Neuronal stem cell (in vitro differentiated cells): ENCODE results near the gene TXLNB.

Source experiments
- DNase-seq: peaks from one replicate; pipeline ENCODE4 v3.0.0-alpha.2; 2013; ENCODE audit warnings: low spot score
- H2AFZ ChIP-seq: one replicate; pipeline ENCODE4 v1.6.1; 2013; ENCODE audit warnings: mild to moderate bottlenecking, low read length, inconsistent platforms
- H2AK5ac ChIP-seq: 2 replicates; pipeline ENCODE4 v1.6.1; 2013; ENCODE audit warnings: low read depth, mild to moderate bottlenecking, inconsistent platforms, low read length, moderate library complexity, mixed read lengths
- H2BK120ac ChIP-seq: 2 replicates; pipeline ENCODE4 v1.6.1; 2013; ENCODE audit warnings: low read depth, mild to moderate bottlenecking, inconsistent platforms, low read length, moderate library complexity, mixed read lengths
- H2BK12ac ChIP-seq: one replicate; pipeline ENCODE4 v1.6.1; 2013; ENCODE audit warnings: low read length, inconsistent platforms
- H2BK15ac ChIP-seq: 2 replicates; pipeline ENCODE4 v1.6.1; 2013; ENCODE audit warnings: mild to moderate bottlenecking, low read length, inconsistent platforms, mixed read lengths
- H2BK5ac ChIP-seq: one replicate; pipeline ENCODE4 v1.6.1; 2013; ENCODE audit warnings: inconsistent platforms, mild to moderate bottlenecking, low read length, moderate library complexity
- H3K14ac ChIP-seq: one replicate; pipeline ENCODE4 v1.6.1; 2013; ENCODE audit warnings: low read length, inconsistent platforms
- H3K18ac ChIP-seq: 2 replicates; pipeline ENCODE4 v1.6.1; 2013; ENCODE audit warnings: low read length, inconsistent platforms
- H3K23ac ChIP-seq: 2 replicates; pipeline ENCODE4 v1.6.1; 2013; ENCODE audit warnings: low read depth, mild to moderate bottlenecking, mixed read lengths, low read length, inconsistent platforms; ENCODE audit not compliant: poor library complexity
- H3K27ac ChIP-seq: replicated peaks from 3 replicates; pipeline ENCODE4 v1.5.1; 2013; ENCODE audit warnings: low read length, inconsistent platforms
- H3K27me3 ChIP-seq, 3 experiments: 2 replicates each; pipeline ENCODE4 v1.6.1; 2013; ENCODE audit warnings: low read length in 3 of 3, mild to moderate bottlenecking in 2 of 3, inconsistent platforms in 1 of 3, low read depth in 1 of 3, mixed read lengths in 1 of 3, moderate library complexity in 1 of 3; ENCODE audit not compliant: control insufficient read depth in 3 of 3, insufficient read depth in 3 of 3
- H3K36me3 ChIP-seq, 2 donors: replicated peaks in 1 of 2; 2 replicates each; pipeline ENCODE4 v1.6.1; 2013; ENCODE audit warnings: low read length in 2 of 2; ENCODE audit not compliant: control insufficient read depth in 2 of 2, insufficient read depth in 2 of 2
- H3K4ac ChIP-seq: 2 replicates; pipeline ENCODE4 v1.6.1; 2013; ENCODE audit warnings: inconsistent platforms, mild to moderate bottlenecking, low read length, moderate library complexity
- H3K4me1 ChIP-seq, 2 donors: 1 replicate in 1 of 2; 2 replicates in 1 of 2; pipeline ENCODE4 v1.6.1; 2013; ENCODE audit warnings: low read length in 2 of 2, low read depth in 1 of 2; ENCODE audit not compliant: control insufficient read depth in 2 of 2, insufficient read depth in 1 of 2
- H3K4me2 ChIP-seq: one replicate; pipeline ENCODE4 v1.6.1; 2013; ENCODE audit warnings: mild to moderate bottlenecking, low read length, inconsistent platforms; ENCODE audit not compliant: insufficient read depth, poor library complexity, severe bottlenecking
- H3K4me3 ChIP-seq, 2 donors: 2 replicates each; pipeline ENCODE4 v1.5.1; 2013; ENCODE audit warnings: low read length in 2 of 2, mild to moderate bottlenecking in 2 of 2, inconsistent platforms in 1 of 2, moderate library complexity in 1 of 2
- H3K79me1 ChIP-seq: one replicate; pipeline ENCODE4 v1.6.1; 2013; ENCODE audit warnings: low read depth, mild to moderate bottlenecking, inconsistent platforms, low read length, moderate library complexity
- H3K9ac ChIP-seq: one replicate; pipeline ENCODE4 v1.6.1; 2013; ENCODE audit warnings: mild to moderate bottlenecking, low read depth, low read length, inconsistent platforms; ENCODE audit not compliant: poor library complexity
- H3K9me3 ChIP-seq, 2 donors: replicated peaks in 1 of 2; 2 replicates each; pipeline versions ENCODE3 to v1.6.1; 2013; ENCODE audit warnings: low read length in 2 of 2, mild to moderate bottlenecking in 2 of 2, inconsistent platforms in 1 of 2, low read depth in 1 of 2, mixed read lengths in 1 of 2, moderate library complexity in 1 of 2; ENCODE audit not compliant: control insufficient read depth in 2 of 2, insufficient read depth in 1 of 2
- H4K8ac ChIP-seq: one replicate; pipeline ENCODE4 v1.6.1; 2013; ENCODE audit warnings: low read depth, mild to moderate bottlenecking, inconsistent platforms, low read length, moderate library complexity
- H4K91ac ChIP-seq: one replicate; pipeline ENCODE4 v1.6.1; 2013; ENCODE audit warnings: low read length, low read depth, mild to moderate bottlenecking, inconsistent platforms; ENCODE audit not compliant: poor library complexity
- WGBS, 2 donors: extraction: QIAGEN DNeasy Blood & Tissue Kit; methylation state at CpG; one replicate each; pipeline ENCODE4 v1.1.7; 2013; ENCODE audit warnings: missing lambda C conversion rate in 2 of 2, mixed read lengths in 1 of 2; ENCODE audit not compliant: insufficient read length in 2 of 2, insufficient replicate concordance in 1 of 2; ENCODE audit errors: extremely low coverage in 2 of 2; 5-methylcytosine and 5-hydroxymethylcytosine counted together

TXLNB gene

GRCh38 chr6:139251045-139251690, 40.6 kb downstream of the TXLNB start:
- Histone ChIP-seq H4K8ac (no peak overlapping the region), H2BK12ac (no peak overlapping the region), H3K79me1 (no peaks in the 10 kb centered on the region), H2AK5ac (no peak overlapping the region), H2BK15ac (no peak overlapping the region), H2AFZ (no peak overlapping the region), H3K27ac (no peak overlapping the region), H3K23ac (no peak overlapping the region), H3K18ac (no peak overlapping the region), H4K91ac (no peak overlapping the region), H3K4me3 (no peak overlapping the region), H3K9me3 (no peaks in the 10 kb centered on the region), H3K9ac (no peak overlapping the region), H3K4me2 (no peak overlapping the region), H3K4me1 (no peaks in the 10 kb centered on the region), H3K4ac (no peak overlapping the region), H2BK5ac (no peak overlapping the region), H2BK120ac (no peak overlapping the region), H3K27me3 (no peaks in the 10 kb centered on the region), H3K36me3 (no peaks in the 10 kb centered on the region), H3K14ac (no peak overlapping the region)
- WGBS, 2 donors: no CpG with 5 or more reads among the region's 2 CpGs
- no peak for DNase-seq

DNA sequence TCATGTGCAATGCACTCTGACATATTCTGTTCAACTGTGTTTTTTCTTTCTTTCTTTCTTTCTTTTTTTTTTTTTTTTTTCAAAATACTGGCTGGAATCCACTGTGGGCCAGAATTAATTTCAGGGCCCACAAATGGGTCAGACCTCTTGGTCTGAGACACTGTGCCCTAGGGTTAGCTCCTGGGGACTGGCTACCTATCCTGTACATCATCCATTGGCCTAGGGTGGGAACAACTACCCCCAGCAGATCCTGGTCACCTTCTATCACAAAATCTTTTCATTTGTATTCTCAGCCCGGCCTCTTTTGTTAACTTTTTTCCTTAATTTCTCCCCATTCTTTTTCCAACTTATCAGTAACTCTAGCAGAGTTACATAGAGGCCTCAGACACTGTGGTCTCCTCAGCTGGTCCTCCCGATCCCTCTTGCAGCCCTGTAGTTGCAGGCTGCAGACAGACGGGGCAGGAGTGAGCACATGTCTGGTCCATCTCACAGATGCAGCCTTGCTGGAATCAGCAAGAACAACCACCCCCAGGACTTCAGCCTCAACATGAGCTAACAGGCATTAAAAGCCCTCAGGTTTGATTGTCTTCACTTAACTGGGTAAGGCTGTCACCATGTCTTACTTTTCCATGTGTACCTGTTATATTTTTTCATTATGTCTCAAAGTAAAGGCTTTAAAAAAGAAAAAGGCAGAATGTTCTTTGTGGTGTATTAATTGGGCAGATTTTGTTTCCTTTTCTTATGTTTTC, 41.3 kb downstream of the TXLNB start:
- peak; percentile 29 for DNase-seq
- Histone ChIP-seq H3K23ac (no peak overlapping the region), H2BK120ac (no peak overlapping the region), H3K4me2 (no peak overlapping the region), H2AK5ac (no peak overlapping the region), H3K9ac (no peak overlapping the region), H3K27me3 (no peaks in the 10 kb centered on the region), H2BK5ac (no peak overlapping the region), H3K14ac (no peak overlapping the region), H2BK12ac (no peak overlapping the region), H3K9me3 (no peaks in the 10 kb centered on the region), H2BK15ac (no peak overlapping the region), H3K4ac (no peak overlapping the region), H3K27ac (no peak overlapping the region), H4K8ac (no peak overlapping the region), H3K18ac (no peak overlapping the region), H3K36me3 (no peaks in the 10 kb centered on the region), H3K4me3 (no peak overlapping the region), H2AFZ (peak overlapping the region; percentile 2), H4K91ac (no peak overlapping the region), H3K79me1 (no peaks in the 10 kb centered on the region), H3K4me1 (no peaks in the 10 kb centered on the region)
- 100% methylated on average over 1 of the region's 3 CpGs; no CpG with 5 or more reads in 1 of the 2 donors for WGBS, 2 donors

DNA sequence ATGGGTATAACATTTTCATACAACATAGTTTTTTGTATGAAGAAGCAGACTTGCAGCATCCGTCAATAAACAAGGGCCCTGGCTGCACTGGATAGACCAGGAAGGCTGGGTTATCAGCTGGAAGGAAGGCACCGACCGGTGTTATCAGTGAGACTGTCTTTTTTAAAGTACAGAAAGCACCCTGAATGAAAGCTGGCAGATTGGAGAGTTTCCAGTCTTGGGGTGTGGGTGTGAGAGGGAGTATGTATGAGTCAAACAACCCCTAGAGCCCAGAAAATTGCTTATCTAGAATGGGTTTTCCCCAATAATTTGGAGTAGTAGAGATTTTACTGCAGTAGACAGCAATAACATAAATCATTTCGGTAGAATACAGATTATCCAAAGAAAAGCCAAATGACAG, 42.4 kb downstream of the TXLNB start:
- Histone ChIP-seq H3K4ac (no peak overlapping the region), H3K14ac (no peak overlapping the region), H2AFZ (no peak overlapping the region), H3K27me3 (no peaks in the 10 kb centered on the region), H3K79me1 (no peaks in the 10 kb centered on the region), H3K9me3 (no peaks in the 10 kb centered on the region), H3K23ac (no peak overlapping the region), H2BK120ac (no peak overlapping the region), H3K27ac (no peak overlapping the region), H2BK15ac (no peak overlapping the region), H3K4me1 (no peaks in the 10 kb centered on the region), H4K91ac (no peak overlapping the region), H3K36me3 (no peaks in the 10 kb centered on the region), H3K18ac (no peak overlapping the region), H3K4me3 (no peak overlapping the region), H2BK5ac (no peak overlapping the region), H4K8ac (no peak overlapping the region), H3K9ac (no peak overlapping the region), H2BK12ac (no peak overlapping the region), H2AK5ac (no peak overlapping the region), H3K4me2 (no peak overlapping the region)
- no CpG with 5 or more reads among the region's 4 CpGs for WGBS, 2 donors
- no peak for DNase-seq

GRCh38 chr6:139248911-139249310, 42.9 kb downstream of the TXLNB start:
- Histone ChIP-seq H3K27me3 (no peaks in the 10 kb centered on the region), H2BK120ac (no peak overlapping the region), H3K4me1 (no peaks in the 10 kb centered on the region), H2BK5ac (no peak overlapping the region), H3K9me3 (no peaks in the 10 kb centered on the region), H2BK15ac (no peak overlapping the region), H3K27ac (no peak overlapping the region), H2BK12ac (no peak overlapping the region), H3K4me3 (no peak overlapping the region), H3K14ac (no peak overlapping the region), H3K18ac (no peak overlapping the region), H3K36me3 (no peaks in the 10 kb centered on the region), H4K8ac (no peak overlapping the region), H4K91ac (no peak overlapping the region), H2AFZ (no peak overlapping the region), H3K4ac (no peak overlapping the region), H3K23ac (no peak overlapping the region), H3K79me1 (no peaks in the 10 kb centered on the region), H2AK5ac (no peak overlapping the region), H3K4me2 (no peak overlapping the region), H3K9ac (no peak overlapping the region)
- WGBS, 2 donors: no CpG with 5 or more reads among the region's 3 CpGs
- no peak for DNase-seq
